T-helper 2 cell treated with Interferon-gamma antibody and Interleukin-4, amounts not matched to agents 5 μg/mL and 100 μg/mL, for 36 hours (primary cell): ENCODE data around the gene KDELR3.

ENCODE experiments used
- DNase-seq: peaks from one replicate; pipeline ENCODE4 v3.0.0; 2021; ENCODE audit warnings: low spot score
- H3K27ac Mint-ChIP-seq: one replicate; pipeline ENCODE4 v1.8.0; 2021; ENCODE audit warnings: mild to moderate bottlenecking, mixed read lengths
- H3K27me3 Mint-ChIP-seq: one replicate; pipeline ENCODE4 v1.8.0; 2021; ENCODE audit warnings: low read depth, mixed read lengths
- H3K36me3 Mint-ChIP-seq: one replicate; pipeline ENCODE4 v1.8.0; 2021; ENCODE audit warnings: low read depth, mixed read lengths
- H3K4me1 Mint-ChIP-seq: one replicate; pipeline ENCODE4 v1.8.0; 2021; ENCODE audit warnings: low read depth, mixed read lengths
- H3K4me3 Mint-ChIP-seq: one replicate; pipeline ENCODE4 v1.8.0; 2022; ENCODE audit warnings: mild to moderate bottlenecking, moderate library complexity, mixed read lengths
- H3K9me3 Mint-ChIP-seq: one replicate; pipeline ENCODE4 v1.8.0; 2021; ENCODE audit warnings: mixed read lengths

The KDELR3 gene

GRCh38 chr22:38491707-38492348, 23.9 kb downstream of the KDELR3 start:
- DNase-seq, result no peak
- no peak overlapping the region for H3K27ac Mint-ChIP-seq
- no peaks in the 10 kb centered on the region for H3K27me3 Mint-ChIP-seq
- H3K4me1 Mint-ChIP-seq, result peaks cover 46% of the 10 kb centered on the region
- H3K9me3 Mint-ChIP-seq, result no peaks in the 10 kb centered on the region
- no peak overlapping the region for H3K4me3 Mint-ChIP-seq
- H3K36me3 Mint-ChIP-seq, result peaks cover 74% of the 10 kb centered on the region

GRCh38 chr22:38494498-38494897, 26.6 kb downstream of the KDELR3 start:
- Mint-ChIP-seq H3K4me1 (peaks cover 54% of the 10 kb centered on the region), H3K36me3 (peaks cover 74% of the 10 kb centered on the region), H3K27ac (no peak overlapping the region), H3K27me3 (no peaks in the 10 kb centered on the region), H3K9me3 (no peaks in the 10 kb centered on the region), H3K4me3 (no peak overlapping the region)
- DNase-seq, result no peak

GRCh38 chr22:38494939-38495338, 27.0 kb downstream of the KDELR3 start:
- no peak overlapping the region for H3K4me3 Mint-ChIP-seq
- DNase-seq, result no peak
- H3K9me3 Mint-ChIP-seq, result no peaks in the 10 kb centered on the region
- H3K27me3 Mint-ChIP-seq, result no peaks in the 10 kb centered on the region
- H3K4me1 Mint-ChIP-seq, result peaks cover 51% of the 10 kb centered on the region
- H3K27ac Mint-ChIP-seq, result peak overlapping the region; percentile 26
- peaks cover 72% of the 10 kb centered on the region for H3K36me3 Mint-ChIP-seq

- no peak for DNase-seq
- no peak overlapping the region for H3K4me3 Mint-ChIP-seq
- H3K27me3 Mint-ChIP-seq, result no peaks in the 10 kb centered on the region
- no peak overlapping the region for H3K27ac Mint-ChIP-seq
- peaks cover 75% of the 10 kb centered on the region for H3K36me3 Mint-ChIP-seq
- no peaks in the 10 kb centered on the region for H3K9me3 Mint-ChIP-seq
- H3K4me1 Mint-ChIP-seq, result peaks cover 54% of the 10 kb centered on the region
These were observed 30.0 kb downstream of the KDELR3 start for GRCh38 chr22:38497869-38498268.

- Mint-ChIP-seq H3K27ac (no peak overlapping the region), H3K4me3 (peak overlapping the region; percentile 93), H3K4me1 (peaks cover 52% of the 10 kb centered on the region), H3K9me3 (no peaks in the 10 kb centered on the region), H3K27me3 (no peaks in the 10 kb centered on the region), H3K36me3 (peaks cover 75% of the 10 kb centered on the region)
- DNase-seq, result no peak
These were observed 34.1 kb downstream of the KDELR3 start for GRCh38 chr22:38501797-38502672.

- no peaks in the 10 kb centered on the region for H3K9me3 Mint-ChIP-seq
- H3K36me3 Mint-ChIP-seq, result peaks cover 71% of the 10 kb centered on the region
These were observed 35.1 kb downstream of the KDELR3 start for GRCh38 chr22:38503021-38503420.

GRCh38 chr22:38504731-38505540, 37.0 kb downstream of the KDELR3 start:
- DNase-seq, result peak; percentile 50
- Mint-ChIP-seq H3K4me1 (peaks cover 35% of the 10 kb centered on the region), H3K27me3 (no peaks in the 10 kb centered on the region), H3K9me3 (no peaks in the 10 kb centered on the region), H3K36me3 (peaks cover 60% of the 10 kb centered on the region), H3K27ac (peak overlapping the region; percentile 97), H3K4me3 (peak overlapping the region; percentile 93)

More at GRCh38 chr22:38503021-38503420, 35.1 kb downstream of the KDELR3 start:
- peaks cover 49% of the 10 kb centered on the region for H3K4me1 Mint-ChIP-seq
- peak overlapping the region; percentile 93 for H3K4me3 Mint-ChIP-seq
- H3K27me3 Mint-ChIP-seq, result no peaks in the 10 kb centered on the region
- H3K27ac Mint-ChIP-seq, result peak overlapping the region; percentile 65
- DNase-seq, result no peak

GRCh38 chr22:38505541-38506117, 37.7 kb downstream of the KDELR3 start:
- Mint-ChIP-seq H3K9me3 (no peaks in the 10 kb centered on the region), H3K4me3 (peak overlapping the region; percentile 99), H3K27ac (peak overlapping the region; percentile 100), H3K36me3 (peaks cover 55% of the 10 kb centered on the region), H3K27me3 (no peaks in the 10 kb centered on the region), H3K4me1 (peaks cover 35% of the 10 kb centered on the region)
- no peak for DNase-seq

- H3K36me3 Mint-ChIP-seq, result peaks cover 49% of the 10 kb centered on the region
- DNase-seq, result peak; percentile 93
- H3K27ac Mint-ChIP-seq, result peak within 1 kb of the TSS; percentile 100
- peak within 1 kb of the TSS; percentile 99 for H3K4me3 Mint-ChIP-seq
- H3K4me1 Mint-ChIP-seq, result peaks cover 30% of the 10 kb centered on the region
- no peaks in the 10 kb centered on the region for H3K27me3 Mint-ChIP-seq
- no peaks in the 10 kb centered on the region for H3K9me3 Mint-ChIP-seq
These were observed 38.4 kb downstream of the KDELR3 start, which contains the start of gene DDX17 for GRCh38 chr22:38506118-38506962. DDX17 (minus strand) TSS chr22:38506311.

GRCh38 chr22:38510416-38510970, 42.6 kb downstream of the KDELR3 start:
- peaks cover 11% of the 10 kb centered on the region for H3K4me1 Mint-ChIP-seq
- peaks cover 10% of the 10 kb centered on the region for H3K36me3 Mint-ChIP-seq
- no peak for DNase-seq
- H3K27ac Mint-ChIP-seq, result no peak overlapping the region
- H3K9me3 Mint-ChIP-seq, result no peaks in the 10 kb centered on the region
- no peak overlapping the region for H3K4me3 Mint-ChIP-seq
- H3K27me3 Mint-ChIP-seq, result no peaks in the 10 kb centered on the region

GRCh38 chr22:38513063-38513462, 45.2 kb downstream of the KDELR3 start:
- no peak for DNase-seq
- Mint-ChIP-seq H3K4me3 (no peak overlapping the region), H3K27ac (no peak overlapping the region), H3K9me3 (no peaks in the 10 kb centered on the region), H3K27me3 (no peaks in the 10 kb centered on the region), H3K4me1 (peaks cover 6% of the 10 kb centered on the region), H3K36me3 (peaks cover 3% of the 10 kb centered on the region)

GRCh38 chr22:38518620-38519019, 50.7 kb downstream of the KDELR3 start:
- Mint-ChIP-seq H3K36me3 (no peaks in the 10 kb centered on the region), H3K27me3 (no peaks in the 10 kb centered on the region), H3K27ac (no peak overlapping the region), H3K9me3 (no peaks in the 10 kb centered on the region), H3K4me1 (no peaks in the 10 kb centered on the region), H3K4me3 (no peak overlapping the region)
- no peak for DNase-seq
